OCI-LY1 (cell line): ENCODE data around the gene TKTL1.

Source experiments
- H2AFZ ChIP-seq: fragments of 200-600 bp; sonication (generic), shearing (Covaris generic); 2 replicates; pipeline ENCODE4 v1.6.0; 2014; ENCODE audit warnings: antibody characterized with exemption, mild to moderate bottlenecking, low read length
- H3F3A ChIP-seq: fragments of 200-600 bp; sonication (generic), shearing (Covaris generic); 2 replicates; pipeline ENCODE4 v1.6.0; 2014; ENCODE audit warnings: mild to moderate bottlenecking, antibody characterized with exemption, low read length, moderate library complexity; ENCODE audit not compliant: insufficient read depth
- H3K27ac ChIP-seq: fragments of 200-600 bp; sonication (generic); 2 replicates; pipeline ENCODE4 v1.5.1; 2014; ENCODE audit warnings: low read length, mixed run types, mild to moderate bottlenecking, low read depth; ENCODE audit not compliant: poor library complexity, severe bottlenecking
- H3K27me3 ChIP-seq: fragments of 200-600 bp; sonication (generic); 2 replicates; pipeline ENCODE4 v1.6.0; 2014; ENCODE audit warnings: antibody characterized with exemption, mild to moderate bottlenecking, low read length, moderate library complexity; ENCODE audit not compliant: insufficient read depth
- H3K36me3 ChIP-seq: fragments of 200-600 bp; sonication (generic); 2 replicates; pipeline ENCODE4 v1.6.1; 2014; ENCODE audit warnings: mild to moderate bottlenecking, antibody characterized with exemption, low read length, moderate library complexity, mixed read lengths; ENCODE audit not compliant: insufficient read depth
- H3K4me1 ChIP-seq: fragments of 200-600 bp; sonication (generic); 2 replicates; pipeline ENCODE4 v1.5.1; 2014; ENCODE audit warnings: mild to moderate bottlenecking, low read length, moderate library complexity; ENCODE audit not compliant: insufficient read depth, severe bottlenecking
- H3K4me2 ChIP-seq: fragments of 200-600 bp; sonication (generic), shearing (Covaris generic); 2 replicates; pipeline ENCODE4 v1.6.1; 2014; ENCODE audit warnings: low read length
- H3K4me3 ChIP-seq: fragments of 200-600 bp; sonication (generic); 2 replicates; pipeline ENCODE4 v1.5.1; 2014; ENCODE audit warnings: low read length, low read depth, mild to moderate bottlenecking, mixed read lengths; ENCODE audit not compliant: poor library complexity, severe bottlenecking
- H3K79me2 ChIP-seq: fragments of 200-600 bp; shearing (Covaris generic); 2 replicates; pipeline ENCODE4 v1.6.1; 2016; ENCODE audit warnings: mixed run types, low read length, mixed read lengths; ENCODE audit not compliant: insufficient read depth
- H3K9ac ChIP-seq: fragments of 200-600 bp; sonication (generic), shearing (Covaris generic); 2 replicates; pipeline ENCODE4 v1.6.1; 2014; ENCODE audit warnings: mild to moderate bottlenecking, low read length, mixed read lengths
- H3K9me2 ChIP-seq: fragments of 200-600 bp; sonication (generic), shearing (Covaris generic); 2 replicates; pipeline ENCODE4 v1.6.1; 2014; ENCODE audit warnings: low read depth, mild to moderate bottlenecking, low read length, mixed read lengths
- H3K9me3 ChIP-seq: fragments of 200-600 bp; shearing (Covaris generic); 2 replicates; pipeline ENCODE4 v1.6.1; 2014; ENCODE audit warnings: low read length, mixed read lengths
- H4K20me1 ChIP-seq: fragments of 200-600 bp; sonication (generic), shearing (Covaris generic); 2 replicates; pipeline ENCODE4 v1.6.0; 2016; ENCODE audit warnings: mild to moderate bottlenecking, low read length; ENCODE audit not compliant: insufficient read depth
- CTCF ChIP-seq: fragments of 200-600 bp; sonication (generic), shearing (Covaris generic); IDR thresholded peaks from 2 replicates; pipeline ENCODE4 v1.5.1; 2017; ENCODE audit warnings: mild to moderate bottlenecking, antibody characterized with exemption, low read length, moderate library complexity, mixed read lengths
- EZH2 ChIP-seq: fragments of 200-600 bp; sonication (generic), shearing (Covaris generic); IDR thresholded peaks from 2 replicates; pipeline ENCODE4 v1.8.0; 2017; ENCODE audit warnings: borderline replicate concordance, mixed run types, mild to moderate bottlenecking, antibody characterized with exemption, low read length, moderate library complexity, mixed read lengths

TKTL1 gene

GRCh38 chrX:154303476-154303875 lies 7.9 kb downstream of the TKTL1 start:
- Histone ChIP-seq H2AFZ (no peak overlapping the region), H3K9me2 (no peaks in the 10 kb centered on the region), H4K20me1 (no peaks in the 10 kb centered on the region), H3K27me3 (no peaks in the 10 kb centered on the region), H3K4me1 (no peaks in the 10 kb centered on the region), H3K9ac (no peak overlapping the region), H3K4me2 (no peak overlapping the region), H3F3A (no peaks in the 10 kb centered on the region), H3K9me3 (no peaks in the 10 kb centered on the region), H3K4me3 (no peak overlapping the region), H3K79me2 (no peaks in the 10 kb centered on the region), H3K36me3 (no peaks in the 10 kb centered on the region), H3K27ac (no peak overlapping the region)
- TF ChIP-seq EZH2 (no peak), CTCF (no peak)

- H3K4me2 ChIP-seq: no peak overlapping the region
- no peak overlapping the region for H3K4me3 ChIP-seq
- no peaks in the 10 kb centered on the region for H3K4me1 ChIP-seq
- H3F3A ChIP-seq: no peaks in the 10 kb centered on the region
- no peaks in the 10 kb centered on the region for H3K79me2 ChIP-seq
- H3K9me2 ChIP-seq: no peaks in the 10 kb centered on the region
- TF ChIP-seq CTCF (no peak), EZH2 (no peak)
- H3K9me3 ChIP-seq: no peaks in the 10 kb centered on the region
- H2AFZ ChIP-seq: no peak overlapping the region
- H3K27me3 ChIP-seq: no peaks in the 10 kb centered on the region
- no peak overlapping the region for H3K27ac ChIP-seq
- H3K36me3 ChIP-seq: no peaks in the 10 kb centered on the region
- no peaks in the 10 kb centered on the region for H4K20me1 ChIP-seq
- no peak overlapping the region for H3K9ac ChIP-seq
These were observed 9.3 kb downstream of the TKTL1 start for GRCh38 chrX:154304846-154305245.

- TF ChIP-seq EZH2 (no peak), CTCF (no peak)
- Histone ChIP-seq H3K79me2 (no peaks in the 10 kb centered on the region), H3K27me3 (no peaks in the 10 kb centered on the region), H3K9me2 (no peaks in the 10 kb centered on the region), H3K9ac (no peak overlapping the region), H3K4me1 (no peaks in the 10 kb centered on the region), H2AFZ (no peak overlapping the region), H4K20me1 (no peaks in the 10 kb centered on the region), H3K4me3 (no peak overlapping the region), H3K36me3 (no peaks in the 10 kb centered on the region), H3K4me2 (no peak overlapping the region), H3K27ac (no peak overlapping the region), H3F3A (no peaks in the 10 kb centered on the region), H3K9me3 (no peaks in the 10 kb centered on the region)
These were observed 10.1 kb downstream of the TKTL1 start for GRCh38 chrX:154305541-154306205.
